ENCODE results near the gene RNF157. TPM values are rescaled to one million over a fixed set of nuclear protein-coding genes. Genes with fewer than 3 reads are reported as not detected.
A peak's percentile ranks its signal among the peaks of the same experiment; 100 is the strongest.

The RNF157 gene
- total and polyA plus RNA-seq, 9 of the 15 experiments (the other 6 are each of a cell fraction or from before 2014, with no cell fraction given): 8.1 to 31.7 (median 20.8) TPM

DNA sequence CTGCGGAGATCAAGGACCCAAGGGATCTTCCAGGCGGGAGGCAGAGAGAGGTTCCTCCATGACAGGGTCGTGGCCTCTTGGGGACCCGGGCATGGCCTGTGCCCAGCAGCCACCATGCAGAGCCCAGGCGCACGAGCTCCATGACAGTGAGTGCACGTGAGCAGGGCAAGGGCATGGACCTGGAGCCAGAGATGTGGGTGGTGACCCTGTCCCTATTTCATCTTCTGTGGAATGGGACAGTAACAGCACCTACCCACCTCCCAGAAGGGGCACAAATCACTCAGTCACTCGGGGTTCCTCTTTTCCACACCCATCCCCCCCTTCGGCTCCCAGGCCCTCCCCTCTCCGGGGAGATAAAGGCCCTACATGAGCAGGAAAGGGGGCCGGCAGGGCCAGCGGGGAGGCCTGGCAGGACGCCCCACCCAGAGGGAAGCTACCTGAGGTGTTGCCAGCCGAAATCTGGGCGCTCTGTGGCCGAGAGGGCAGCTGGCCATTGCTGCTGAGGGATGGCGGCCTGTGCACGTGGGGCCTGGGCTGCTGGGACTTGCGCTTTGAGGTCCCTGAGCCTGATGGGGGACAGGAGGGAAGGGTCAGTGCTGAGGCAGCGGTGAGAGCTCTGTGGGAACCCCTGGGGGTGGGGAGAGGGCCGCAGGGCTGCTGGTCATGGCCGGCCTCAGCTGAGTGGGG, 35.2 kb upstream of the RNF157 start:
- Histone ChIP-seq H3K4me3 (no peak overlapping the region), H3K4me1 (replicated peaks in 1 of 2; ENCODE audit: control insufficient read depth in 2 of 2, insufficient read depth in 2 of 2, low read length in 2 of 2) (peaks cover 12 to 95% of the 10 kb centered on the region in 2 experiments), H3K27me3 (ENCODE audit: control insufficient read depth in 2 of 2, insufficient read depth in 2 of 2, low read length in 2 of 2) (no peaks in the 10 kb centered on the region), H3K9me1 (ENCODE audit: control insufficient read depth, insufficient read depth, low read length) (no peaks in the 10 kb centered on the region), H3K4me2 (ENCODE audit: insufficient read depth, low read length) (no peak overlapping the region), H3K9ac (ENCODE audit: insufficient read depth in 1 of 2, low read depth in 2 of 2, low read length in 2 of 2) (peak overlapping the region in 1 of 2 experiments; percentile 85; a peak in 2 of 4 replicates), H3K79me2 (ENCODE audit: control insufficient read depth, insufficient read depth, low read length) (peaks cover 5% of the 10 kb centered on the region), H3K27ac (ENCODE audit: extremely low read depth, low read depth, low read length) (no peak overlapping the region), H4K20me1 (replicated peaks; ENCODE audit: control insufficient read depth, insufficient read depth, low read length) (no peaks in the 10 kb centered on the region), H3K9me3 (replicated peaks; ENCODE audit: control insufficient read depth, insufficient read depth, low read depth, low read length) (no peaks in the 10 kb centered on the region), H3K36me3 (ENCODE audit: control insufficient read depth, insufficient read depth, low read length) (peaks cover 13% of the 10 kb centered on the region; the same call in 2 of the 3 replicates), H2AFZ (ENCODE audit: low read depth, low read length) (no peak overlapping the region)
- ChIA-PET POLR2A (interaction anchor here (0.6 to 10.6 kb wide), 13 partner anchors 6 to 261 kb away, joined by 3 to 227 read pairs (median 4); partner anchors contain the start of gene RNF157), CTCF (ENCODE audit: low intra/inter-chr PET ratio) (interaction anchor here (0.9 kb wide), 1 partner anchor 155 kb away, joined by 3 read pairs; no protein-coding TSS in a partner anchor)
- FAIRE-seq (no peak), ATAC-seq (no peak), DNase-seq (ENCODE audit: extremely low read depth in 1 of 4, low spot score in 3 of 4) (no peak)
- 69% methylated on average over 22 of the region's 22 CpGs for WGBS (ENCODE audit: insufficient coverage, low coverage, missing lambda C conversion rate)
- in situ Hi-C loops (cut with MboI) (no loop called here), intact Hi-C loops (cut with micrococcal nuclease) (loop anchor here (5.0 kb wide), 1 partner anchor 258 kb away; no protein-coding TSS in a partner anchor)
- no TSS peak for BruUV-seq (replicated peaks)
- TF ChIP-seq, protein P1, sequence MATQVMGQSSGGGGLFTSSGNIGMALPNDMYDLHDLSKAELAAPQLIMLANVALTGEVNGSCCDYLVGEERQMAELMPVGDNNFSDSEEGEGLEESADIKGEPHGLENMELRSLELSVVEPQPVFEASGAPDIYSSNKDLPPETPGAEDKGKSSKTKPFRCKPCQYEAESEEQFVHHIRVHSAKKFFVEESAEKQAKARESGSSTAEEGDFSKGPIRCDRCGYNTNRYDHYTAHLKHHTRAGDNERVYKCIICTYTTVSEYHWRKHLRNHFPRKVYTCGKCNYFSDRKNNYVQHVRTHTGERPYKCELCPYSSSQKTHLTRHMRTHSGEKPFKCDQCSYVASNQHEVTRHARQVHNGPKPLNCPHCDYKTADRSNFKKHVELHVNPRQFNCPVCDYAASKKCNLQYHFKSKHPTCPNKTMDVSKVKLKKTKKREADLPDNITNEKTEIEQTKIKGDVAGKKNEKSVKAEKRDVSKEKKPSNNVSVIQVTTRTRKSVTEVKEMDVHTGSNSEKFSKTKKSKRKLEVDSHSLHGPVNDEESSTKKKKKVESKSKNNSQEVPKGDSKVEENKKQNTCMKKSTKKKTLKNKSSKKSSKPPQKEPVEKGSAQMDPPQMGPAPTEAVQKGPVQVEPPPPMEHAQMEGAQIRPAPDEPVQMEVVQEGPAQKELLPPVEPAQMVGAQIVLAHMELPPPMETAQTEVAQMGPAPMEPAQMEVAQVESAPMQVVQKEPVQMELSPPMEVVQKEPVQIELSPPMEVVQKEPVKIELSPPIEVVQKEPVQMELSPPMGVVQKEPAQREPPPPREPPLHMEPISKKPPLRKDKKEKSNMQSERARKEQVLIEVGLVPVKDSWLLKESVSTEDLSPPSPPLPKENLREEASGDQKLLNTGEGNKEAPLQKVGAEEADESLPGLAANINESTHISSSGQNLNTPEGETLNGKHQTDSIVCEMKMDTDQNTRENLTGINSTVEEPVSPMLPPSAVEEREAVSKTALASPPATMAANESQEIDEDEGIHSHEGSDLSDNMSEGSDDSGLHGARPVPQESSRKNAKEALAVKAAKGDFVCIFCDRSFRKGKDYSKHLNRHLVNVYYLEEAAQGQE (IDR thresholded peaks at IDR 0.05; ENCODE audit: borderline replicate concordance): no peak
- TF ChIP-seq, protein P1 (CRISPR knock-in tag; IDR thresholded peaks at IDR 0.05; ENCODE audit: low read depth): no peak
- no peak for TF ChIP-seq U2AF2 (optimal IDR thresholded peaks at IDR 0.05; ENCODE audit: low read depth, low read length)
- TF ChIP-seq, protein P2, sequence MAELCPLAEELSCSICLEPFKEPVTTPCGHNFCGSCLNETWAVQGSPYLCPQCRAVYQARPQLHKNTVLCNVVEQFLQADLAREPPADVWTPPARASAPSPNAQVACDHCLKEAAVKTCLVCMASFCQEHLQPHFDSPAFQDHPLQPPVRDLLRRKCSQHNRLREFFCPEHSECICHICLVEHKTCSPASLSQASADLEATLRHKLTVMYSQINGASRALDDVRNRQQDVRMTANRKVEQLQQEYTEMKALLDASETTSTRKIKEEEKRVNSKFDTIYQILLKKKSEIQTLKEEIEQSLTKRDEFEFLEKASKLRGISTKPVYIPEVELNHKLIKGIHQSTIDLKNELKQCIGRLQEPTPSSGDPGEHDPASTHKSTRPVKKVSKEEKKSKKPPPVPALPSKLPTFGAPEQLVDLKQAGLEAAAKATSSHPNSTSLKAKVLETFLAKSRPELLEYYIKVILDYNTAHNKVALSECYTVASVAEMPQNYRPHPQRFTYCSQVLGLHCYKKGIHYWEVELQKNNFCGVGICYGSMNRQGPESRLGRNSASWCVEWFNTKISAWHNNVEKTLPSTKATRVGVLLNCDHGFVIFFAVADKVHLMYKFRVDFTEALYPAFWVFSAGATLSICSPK (IDR thresholded peaks at IDR 0.05; ENCODE audit: borderline replicate concordance): no peak
- TF ChIP-seq HNRNPL (IDR thresholded peaks at IDR 0.05; ENCODE audit: low read depth, low read length): no peak
- TF ChIP-seq, protein P3, sequence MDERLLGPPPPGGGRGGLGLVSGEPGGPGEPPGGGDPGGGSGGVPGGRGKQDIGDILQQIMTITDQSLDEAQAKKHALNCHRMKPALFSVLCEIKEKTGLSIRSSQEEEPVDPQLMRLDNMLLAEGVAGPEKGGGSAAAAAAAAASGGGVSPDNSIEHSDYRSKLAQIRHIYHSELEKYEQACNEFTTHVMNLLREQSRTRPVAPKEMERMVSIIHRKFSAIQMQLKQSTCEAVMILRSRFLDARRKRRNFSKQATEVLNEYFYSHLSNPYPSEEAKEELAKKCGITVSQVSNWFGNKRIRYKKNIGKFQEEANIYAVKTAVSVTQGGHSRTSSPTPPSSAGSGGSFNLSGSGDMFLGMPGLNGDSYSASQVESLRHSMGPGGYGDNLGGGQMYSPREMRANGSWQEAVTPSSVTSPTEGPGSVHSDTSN (CRISPR knock-in tag; IDR thresholded peaks at IDR 0.05; ENCODE audit: low read depth): no peak
- TF ChIP-seq, protein P3 (tag; conservative IDR thresholded peaks at IDR 0.05; ENCODE audit: low read depth): 0 out of 2 replicates have a peak, but pooled peaks have one; percentile 12
- no peak for TF ChIP-seq RAD21 (CRISPR knock-in tag; conservative IDR thresholded peaks at IDR 0.05 in 1 of 2, IDR thresholded peaks at IDR 0.05 in 1 of 2)
